GM18867 (cell line): ENCODE results near the gene SLAMF9.

Experiments used
- ATAC-seq: cut with Tn5 transposase; IDR thresholded peaks from one replicate; pipeline ENCODE4 v1.9.1; 2021; ENCODE audit warnings: mild to moderate bottlenecking, moderate library complexity; ENCODE audit not compliant: unreplicated experiment

SLAMF9 gene

DNA sequence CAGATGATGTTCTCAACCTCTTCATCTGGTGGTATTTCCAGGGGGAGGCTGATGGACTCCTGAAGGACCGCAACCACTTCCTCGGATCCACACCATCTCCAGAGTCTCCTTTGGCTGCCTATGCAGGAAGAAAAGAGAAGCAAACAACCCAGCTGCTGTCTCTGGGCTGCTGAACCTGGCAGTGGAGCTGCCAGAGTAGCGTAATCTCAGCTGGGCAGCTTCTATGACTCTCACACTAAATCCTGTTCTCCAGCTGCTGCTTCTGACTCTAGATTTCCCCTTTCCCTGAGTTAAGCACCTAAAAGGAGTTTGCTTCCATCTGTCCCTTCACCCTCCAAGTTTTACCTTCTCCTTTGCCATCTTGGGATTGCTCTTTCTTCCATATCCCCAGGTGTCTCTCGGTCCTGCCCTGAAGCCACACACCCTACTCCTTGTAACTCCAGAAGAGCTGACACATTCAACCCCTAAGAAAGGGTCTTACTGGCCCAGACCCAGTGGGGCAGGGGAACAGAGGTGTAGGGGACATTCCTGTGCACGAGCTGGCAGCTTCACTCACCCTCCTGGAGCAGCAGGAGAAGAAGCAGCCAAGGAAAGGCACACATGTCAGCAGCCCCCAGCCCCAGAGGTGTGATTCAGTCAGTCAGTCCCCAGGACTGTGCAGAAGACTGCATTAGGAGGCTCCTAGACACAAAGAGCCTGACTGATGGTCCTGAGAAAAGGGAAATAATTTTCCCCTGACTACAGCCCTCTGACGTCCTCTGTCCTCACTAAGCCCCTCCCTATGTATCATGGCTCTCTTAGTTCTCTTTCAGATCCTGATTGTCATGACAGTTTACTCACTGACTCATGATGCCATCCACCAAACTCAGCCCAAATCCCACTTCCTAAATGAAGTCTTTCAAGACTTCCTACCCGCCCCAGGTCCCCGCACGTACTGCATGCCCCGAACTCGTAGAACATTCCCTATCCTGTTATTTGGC, at the start of gene SLAMF9:
Gene SLAMF9, minus strand, starts transcription at position 702 of the 980 bp plus-strand sequence. Its CDS starts 100 bp downstream, at position 602.
- ATAC-seq: no peak

DNA sequence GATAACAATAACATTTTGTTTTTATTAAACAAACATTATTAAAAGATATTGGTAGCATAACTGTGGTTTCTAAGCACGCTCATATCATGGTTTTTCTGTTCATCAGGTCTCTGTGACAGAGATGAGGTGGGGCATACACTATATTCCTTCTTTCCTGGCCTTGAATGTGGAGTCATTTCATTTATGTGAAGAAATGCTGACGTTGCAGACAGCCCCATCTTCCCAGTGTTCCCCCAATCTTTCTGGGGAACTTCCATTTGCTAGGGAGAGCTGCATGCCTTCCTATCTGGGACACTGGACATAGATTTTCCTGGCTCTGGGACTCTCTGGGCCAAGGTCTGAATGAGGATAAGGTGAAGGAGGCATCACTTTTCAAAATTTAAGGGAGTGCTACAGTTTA, 47.4 kb upstream of the SLAMF9 start:
- no peak for ATAC-seq

DNA sequence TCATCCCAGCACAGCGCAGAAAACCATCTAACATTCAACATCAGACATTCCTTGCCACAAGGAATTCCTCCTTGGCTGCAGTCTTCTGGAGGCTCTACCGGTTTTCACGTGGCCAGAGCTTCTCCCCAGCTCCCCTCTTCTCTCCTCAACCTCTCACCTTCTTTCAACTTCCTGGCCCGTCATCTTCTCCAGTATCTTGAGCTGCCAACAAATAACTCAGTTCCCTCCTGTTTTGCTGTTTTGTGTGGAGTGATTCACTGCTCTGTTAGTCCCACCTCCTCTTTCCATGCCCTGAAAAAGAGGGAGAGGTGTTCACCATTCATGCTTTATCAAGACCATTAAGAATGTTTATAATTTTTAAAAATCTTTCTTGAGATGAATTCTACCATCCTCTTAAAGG, 45.2 kb upstream of the SLAMF9 start:
- no peak for ATAC-seq

DNA sequence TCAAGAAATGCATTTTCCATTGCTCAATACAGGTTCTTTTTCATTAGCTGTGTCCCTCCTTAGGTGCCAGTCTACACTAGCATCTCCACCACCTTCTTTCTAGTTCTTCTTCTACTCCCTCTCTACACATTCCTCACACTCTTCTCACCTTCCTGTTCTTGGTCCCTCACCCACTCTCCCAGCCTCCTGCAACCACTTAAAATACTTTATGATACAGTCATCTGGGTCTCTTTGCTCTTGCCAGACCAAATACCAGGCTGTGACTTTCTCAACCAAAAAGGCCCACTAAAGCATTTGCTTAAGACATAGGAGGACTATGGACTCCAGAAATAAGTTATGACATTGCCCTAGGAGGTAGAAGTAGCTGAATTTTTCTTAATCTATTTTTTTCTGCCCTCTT, 42.6 kb upstream of the SLAMF9 start:
- no peak for ATAC-seq

DNA sequence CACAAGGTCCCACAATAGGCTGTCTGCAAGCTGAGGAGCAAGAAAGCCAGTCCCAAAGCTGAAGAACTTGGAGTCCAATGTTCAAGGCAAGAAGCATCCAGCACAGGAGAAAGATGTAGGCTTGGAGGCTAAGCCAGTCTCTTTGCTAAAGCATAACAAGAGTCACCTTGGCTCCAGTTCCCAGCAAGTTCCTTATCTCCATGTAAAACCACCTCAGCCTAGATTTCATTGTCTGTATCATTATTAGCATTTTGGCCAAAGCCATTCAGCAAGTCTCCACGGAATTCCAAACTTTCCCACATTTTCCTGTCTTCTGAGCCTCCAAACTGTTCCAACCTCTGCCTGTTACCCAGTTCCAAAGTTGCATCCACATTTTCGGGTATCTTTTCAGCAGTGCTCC, 40.9 kb upstream of the SLAMF9 start:
- no peak for ATAC-seq

DNA sequence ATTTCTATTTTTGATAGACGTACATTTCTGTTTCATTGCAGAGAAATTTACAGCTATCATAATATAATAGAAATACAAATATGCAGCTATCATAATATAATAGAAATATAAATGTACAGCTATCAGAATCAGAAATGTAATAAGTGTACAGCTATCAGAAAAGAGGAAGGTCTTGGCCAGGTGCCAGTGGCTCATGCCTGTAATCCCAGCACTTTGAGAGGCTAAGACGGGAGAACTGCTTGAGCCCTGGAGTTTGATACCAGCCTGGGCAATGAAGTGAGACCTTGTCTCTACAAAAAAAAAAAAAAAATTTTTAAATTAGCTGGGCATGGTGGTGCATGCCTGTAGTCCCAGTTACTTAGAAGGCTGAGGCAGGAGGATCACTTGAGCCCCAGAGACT, 39.9 kb upstream of the SLAMF9 start:
- no peak for ATAC-seq

DNA sequence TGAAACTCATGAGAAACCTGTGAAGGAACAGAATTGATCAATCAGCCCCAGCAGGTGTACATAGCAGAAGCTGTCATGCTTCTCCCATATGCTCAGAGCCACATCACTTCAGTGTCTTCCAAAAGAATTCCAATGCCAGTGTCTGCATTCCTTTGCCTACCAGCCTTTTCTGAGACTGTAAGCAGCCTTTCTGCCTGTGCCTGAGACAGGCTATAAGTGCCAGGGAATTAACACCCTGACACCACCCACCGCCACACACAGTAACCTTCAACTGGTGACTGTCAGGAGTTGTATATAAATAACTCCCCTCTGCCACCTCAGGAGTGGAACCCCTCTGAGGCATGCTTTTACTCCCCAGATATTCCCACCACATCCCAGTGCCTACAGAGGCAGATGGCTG, 38.1 kb upstream of the SLAMF9 start:
- no peak for ATAC-seq

DNA sequence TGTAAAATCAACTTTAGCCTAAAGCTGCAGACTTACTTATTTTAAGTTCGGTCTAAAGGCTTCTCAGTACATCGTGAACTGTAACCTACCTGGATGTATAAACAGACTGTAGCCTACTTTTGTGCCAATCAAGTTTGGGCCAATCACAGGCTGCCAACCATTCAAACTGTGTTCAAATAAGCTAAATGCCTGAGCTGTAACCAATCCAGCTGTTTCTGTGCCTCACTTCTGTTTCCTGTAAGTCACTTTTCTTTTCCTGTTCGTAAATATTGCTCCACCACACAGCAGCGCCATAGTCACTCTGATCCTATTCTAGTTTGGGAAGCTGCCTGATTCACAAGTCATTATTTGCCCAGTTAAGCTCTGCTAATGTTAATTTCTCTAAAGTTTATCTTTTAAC, 37.5 kb upstream of the SLAMF9 start:
- no peak for ATAC-seq

DNA sequence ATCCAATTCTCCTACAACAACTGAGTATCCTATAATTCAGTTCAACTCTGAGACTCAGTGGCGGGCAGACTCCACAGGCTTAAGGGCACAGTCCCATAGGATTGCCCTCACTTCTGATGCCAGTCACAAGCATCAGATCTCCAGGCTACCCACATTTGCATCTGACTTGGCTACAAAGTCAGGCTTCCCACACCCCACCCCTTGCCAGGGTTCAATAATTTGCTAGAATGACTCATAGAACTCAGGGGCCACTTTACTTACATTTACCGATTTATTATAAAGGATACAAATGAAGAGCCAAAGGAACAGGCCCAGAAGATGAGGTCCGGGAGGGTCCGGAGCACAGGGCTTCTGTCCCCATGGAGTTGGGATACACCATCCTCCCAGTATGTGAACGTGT, 36.0 kb upstream of the SLAMF9 start:
- no peak for ATAC-seq

DNA sequence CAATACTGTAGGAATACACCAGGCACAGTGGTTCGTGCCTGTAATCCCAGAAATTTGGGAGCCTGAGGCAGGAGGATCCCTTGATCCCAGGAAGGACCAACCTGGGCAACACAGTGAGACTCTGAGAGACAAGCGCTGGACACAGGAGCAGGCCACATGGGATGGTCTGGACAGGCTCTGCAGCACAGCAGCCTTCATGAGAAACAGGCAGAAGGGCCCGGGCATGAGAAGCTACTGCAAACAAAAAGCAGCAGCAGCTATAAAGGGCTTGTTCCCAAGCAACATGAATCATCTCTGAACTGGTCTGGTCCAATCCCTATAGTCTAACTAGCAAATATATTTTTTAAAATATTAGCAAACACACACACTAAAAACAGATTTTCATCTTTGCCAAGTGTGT, 35.5 kb upstream of the SLAMF9 start:
- ATAC-seq: no peak

DNA sequence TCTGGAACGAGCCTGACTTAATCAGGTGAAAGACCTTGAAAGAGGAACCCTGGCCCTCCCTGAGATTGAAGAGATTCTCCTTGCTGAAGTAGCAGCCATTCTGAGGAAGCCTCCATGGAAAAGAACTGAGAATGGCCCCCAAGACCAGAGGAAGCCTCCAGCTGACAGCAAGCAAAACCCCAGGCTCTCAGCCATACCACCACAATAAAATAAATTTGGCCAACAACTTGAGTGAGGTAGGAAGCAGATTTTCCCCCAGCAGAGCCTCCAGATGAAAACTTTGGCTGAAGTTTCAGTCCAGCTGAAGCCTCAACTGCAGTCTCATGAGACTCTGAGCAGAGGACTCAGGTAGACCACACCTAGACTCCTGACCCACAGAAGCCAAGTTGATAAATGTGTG, 34.0 kb upstream of the SLAMF9 start:
- no peak for ATAC-seq

DNA sequence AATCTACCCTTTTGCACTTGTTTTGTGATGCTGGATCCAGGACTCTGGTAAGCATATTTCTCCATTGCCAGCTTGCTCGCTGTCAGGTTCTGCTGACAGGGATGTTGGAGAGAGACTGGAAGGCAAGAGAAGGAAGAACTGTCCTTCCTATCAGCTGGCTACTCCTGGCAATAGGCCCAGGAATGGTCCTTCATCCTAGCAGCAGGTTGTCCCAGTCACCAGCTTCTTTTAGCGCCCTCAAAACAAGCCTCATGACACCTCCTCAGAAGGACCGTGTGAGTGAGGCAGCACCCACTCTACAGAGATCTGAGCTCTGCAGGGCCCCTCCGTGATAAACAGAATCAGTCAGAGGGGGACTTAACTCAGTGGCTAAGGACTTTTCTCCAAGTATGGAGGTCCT, 33.1 kb upstream of the SLAMF9 start:
- ATAC-seq: no peak

DNA sequence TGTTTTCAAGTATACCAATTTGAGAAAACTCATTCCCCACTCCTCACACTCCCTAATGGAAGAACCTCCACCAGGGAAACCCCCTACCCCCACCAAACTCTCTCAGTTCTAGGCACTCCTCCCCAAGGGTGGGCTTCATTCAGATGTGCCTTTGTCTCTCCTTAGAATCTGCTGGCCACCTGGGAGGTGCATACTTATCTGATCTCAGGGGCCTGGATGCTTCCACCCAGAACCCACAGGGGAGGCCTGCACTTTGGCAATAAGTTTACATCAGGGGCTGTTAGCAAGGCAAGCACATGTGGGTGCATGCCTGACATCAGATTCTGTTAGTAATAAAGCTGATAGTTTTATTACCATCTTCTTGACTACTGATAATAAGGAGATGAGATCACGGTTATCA, 32.5 kb upstream of the SLAMF9 start:
- ATAC-seq: no peak

DNA sequence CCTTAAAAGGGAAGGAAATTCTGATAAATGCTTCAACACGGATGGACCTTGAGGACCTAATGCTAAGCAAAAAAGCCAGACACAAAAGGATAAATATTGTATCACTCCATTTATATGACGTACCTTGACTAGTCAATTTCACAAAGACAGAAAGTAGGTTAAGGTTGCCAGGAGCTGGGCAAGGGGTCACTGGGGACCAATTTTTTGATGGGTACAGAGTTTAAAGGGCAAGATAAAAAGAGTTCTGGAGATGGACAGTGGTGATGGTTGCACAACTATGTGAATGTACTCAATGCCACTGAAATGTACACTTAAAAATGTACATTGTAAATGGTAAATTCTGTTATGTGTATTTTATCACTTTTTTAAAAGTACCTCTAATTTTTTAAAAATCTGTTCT, 32.1 kb upstream of the SLAMF9 start:
- no peak for ATAC-seq

DNA sequence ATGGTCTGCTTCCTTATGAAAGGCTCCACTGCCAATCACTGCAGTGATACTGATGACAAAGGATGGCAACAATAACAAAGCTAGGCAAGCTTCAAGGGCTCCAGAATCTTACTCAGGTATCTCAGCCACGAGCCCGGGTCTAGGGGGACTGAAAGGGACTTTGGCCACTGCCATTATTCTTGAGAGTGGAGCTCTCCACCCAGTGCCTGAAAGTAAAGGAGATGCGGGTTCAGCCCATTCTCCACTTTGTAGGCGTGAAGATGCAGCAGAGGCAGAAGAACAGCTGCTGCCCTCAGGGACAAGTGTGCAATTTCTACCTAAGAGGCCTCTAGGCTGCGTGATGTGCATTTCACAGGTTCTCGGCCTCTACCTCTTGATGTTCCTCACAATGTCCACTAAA, 31.4 kb upstream of the SLAMF9 start:
- ATAC-seq: no peak

DNA sequence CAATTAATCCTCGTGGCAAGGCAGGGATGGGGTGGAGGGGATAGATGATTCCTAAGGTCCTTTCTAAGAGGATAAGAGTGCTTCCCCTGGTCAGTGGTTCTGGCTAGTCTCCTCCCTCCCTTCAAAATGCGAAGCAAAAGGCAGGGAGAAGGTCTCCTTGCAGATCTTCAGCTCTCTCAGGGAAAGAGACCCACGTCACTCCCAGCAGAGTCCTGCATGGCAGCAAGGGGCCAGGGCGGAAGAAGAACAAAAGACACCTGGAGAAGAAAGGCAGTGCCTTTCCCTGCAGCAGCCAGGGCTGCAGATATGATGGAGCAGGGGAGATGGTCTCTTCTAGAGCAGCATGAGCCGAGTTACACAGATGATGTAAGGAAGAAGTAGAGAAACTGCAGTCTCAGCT, 29.6 kb upstream of the SLAMF9 start:
- no peak for ATAC-seq

DNA sequence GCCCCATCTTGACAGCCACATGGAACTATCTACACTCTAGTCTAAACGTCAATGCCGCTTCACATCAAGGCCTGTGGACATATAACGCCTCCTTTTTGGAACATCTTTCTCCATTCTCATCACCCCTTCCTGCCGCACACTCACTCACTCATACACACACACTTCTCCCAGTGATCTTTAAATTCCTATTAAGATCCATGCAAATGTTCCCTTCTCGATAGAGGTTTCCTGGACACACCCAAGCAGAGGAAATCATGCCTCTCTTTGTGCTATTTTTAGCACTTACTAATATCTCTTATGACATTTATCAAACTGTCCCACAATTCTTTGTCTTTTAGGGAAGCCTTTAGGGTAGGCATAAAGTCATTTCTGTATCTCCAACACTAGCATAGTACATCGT, 28.2 kb upstream of the SLAMF9 start:
- ATAC-seq: no peak

DNA sequence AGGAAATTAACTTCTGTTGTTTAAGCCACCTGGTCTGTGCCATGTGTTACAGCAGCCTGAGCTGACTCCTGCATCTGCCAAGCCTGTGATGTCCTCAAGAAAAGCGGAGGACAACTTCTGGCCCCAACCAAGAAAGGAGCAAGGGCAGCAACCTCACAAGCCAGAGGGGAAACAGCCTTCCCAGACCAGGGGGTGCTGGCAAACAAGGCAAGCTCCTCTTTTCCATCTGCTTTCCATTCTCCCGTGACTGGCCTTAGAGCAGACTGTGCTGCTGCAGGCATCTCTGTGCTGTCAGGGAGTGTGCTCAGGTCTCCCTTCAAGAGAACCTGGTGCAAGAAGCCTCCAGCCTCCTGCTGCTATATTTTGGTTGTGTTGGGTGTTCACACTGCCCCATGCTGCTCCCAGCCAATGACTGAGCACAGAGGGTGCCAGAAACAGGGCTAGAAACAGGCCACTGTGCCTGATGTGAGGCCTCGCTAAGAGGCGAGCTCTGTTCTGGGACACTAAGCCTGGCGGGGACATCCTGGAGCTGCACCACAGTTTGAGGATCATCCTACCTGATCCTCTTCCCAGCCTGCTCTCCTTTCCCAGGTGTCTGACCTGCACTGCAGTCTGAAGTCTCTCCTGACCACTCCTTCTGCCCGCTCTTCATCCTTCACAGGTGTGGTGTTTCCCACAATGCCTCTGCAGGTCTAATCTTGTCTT, 27.5 kb upstream of the SLAMF9 start:
- ATAC-seq: no peak

DNA sequence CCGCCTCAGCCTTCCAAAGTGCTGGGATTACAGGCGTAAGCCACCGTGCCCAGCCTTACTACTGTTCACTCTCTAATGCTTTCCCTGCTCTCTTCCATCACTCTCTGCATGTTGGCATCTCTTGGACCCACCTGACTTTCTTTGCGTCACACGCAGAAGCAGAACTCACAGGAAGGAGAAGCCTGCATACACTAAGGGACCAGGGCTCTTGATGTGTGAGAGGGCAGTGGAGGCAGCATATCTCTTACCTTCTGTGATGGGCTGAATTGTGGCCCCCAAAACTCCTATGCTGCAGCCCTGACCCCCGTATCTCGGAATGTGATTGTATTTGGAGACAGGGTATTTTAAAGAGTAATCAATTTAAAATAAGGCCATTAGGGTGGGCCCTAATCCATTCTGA, 26.7 kb upstream of the SLAMF9 start:
- no peak for ATAC-seq

DNA sequence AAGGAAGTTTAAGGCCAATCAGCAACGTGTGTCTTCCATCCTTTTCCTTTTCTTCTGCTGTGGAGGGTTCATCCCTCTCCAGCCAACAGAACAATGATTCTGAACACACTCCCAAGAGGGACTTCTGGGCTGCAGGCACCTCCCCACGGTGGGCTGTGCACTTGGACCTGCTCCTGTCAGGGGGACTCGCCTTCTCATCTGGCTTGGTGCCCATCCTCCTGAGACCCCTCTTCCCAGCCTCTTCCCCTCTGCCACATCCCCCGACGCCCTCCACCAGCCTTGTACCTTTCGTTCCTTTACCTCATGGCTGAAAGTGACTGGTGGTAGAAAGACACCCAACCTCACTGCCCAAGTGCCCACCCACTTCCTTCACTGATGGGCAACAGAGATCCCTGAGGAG, 26.0 kb upstream of the SLAMF9 start:
- no peak for ATAC-seq

DNA sequence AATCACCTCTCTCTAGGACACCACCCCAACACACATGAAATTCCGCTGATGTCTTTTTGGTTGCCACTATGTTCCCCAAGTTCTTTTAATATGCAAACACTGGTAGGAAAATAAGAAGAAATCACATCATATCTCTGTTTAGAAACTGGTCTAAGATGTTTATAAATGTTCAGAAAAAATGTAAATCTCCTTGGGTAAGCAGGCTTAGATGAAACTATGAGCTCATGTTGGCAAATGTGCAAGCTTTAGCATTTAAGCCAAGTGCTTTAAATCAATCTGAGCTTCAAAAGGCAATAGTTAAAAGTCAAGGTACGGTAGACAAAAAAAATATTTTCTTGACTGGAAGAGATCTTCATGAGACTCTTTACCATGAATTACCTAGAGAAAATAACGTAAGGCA, 25.2 kb upstream of the SLAMF9 start:
- ATAC-seq: no peak

DNA sequence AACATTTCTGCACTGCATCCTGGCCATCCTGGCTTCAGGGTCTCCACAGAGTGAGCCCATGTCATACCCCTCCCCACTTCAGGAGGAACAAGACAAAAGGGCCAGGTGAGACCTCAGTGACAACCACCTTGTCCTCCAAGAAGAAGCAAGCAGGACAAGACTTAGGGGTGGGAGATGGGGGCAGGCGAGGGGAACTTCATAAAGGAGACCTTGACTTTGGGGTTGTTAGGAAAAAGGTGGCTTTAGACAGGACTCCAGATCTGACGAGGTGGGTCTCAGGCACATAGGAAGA, 24.0 kb upstream of the SLAMF9 start:
- ATAC-seq: no peak
